IPS-18c (cell line): Measurements from ENCODE around the gene GALNT3.

Experiments
- H3K4me3 ChIP-seq: 2 replicates; pipeline ENCODE4 v1.7.0; 2013; ENCODE audit warnings: low read depth, mild to moderate bottlenecking, low read length, moderate library complexity; ENCODE audit not compliant: insufficient read depth
- H3K9me3 ChIP-seq: one replicate; pipeline ENCODE4 v1.6.1; 2013; ENCODE audit warnings: mild to moderate bottlenecking, low read length, moderate library complexity; ENCODE audit not compliant: control insufficient read depth, insufficient read depth

The GALNT3 gene

DNA sequence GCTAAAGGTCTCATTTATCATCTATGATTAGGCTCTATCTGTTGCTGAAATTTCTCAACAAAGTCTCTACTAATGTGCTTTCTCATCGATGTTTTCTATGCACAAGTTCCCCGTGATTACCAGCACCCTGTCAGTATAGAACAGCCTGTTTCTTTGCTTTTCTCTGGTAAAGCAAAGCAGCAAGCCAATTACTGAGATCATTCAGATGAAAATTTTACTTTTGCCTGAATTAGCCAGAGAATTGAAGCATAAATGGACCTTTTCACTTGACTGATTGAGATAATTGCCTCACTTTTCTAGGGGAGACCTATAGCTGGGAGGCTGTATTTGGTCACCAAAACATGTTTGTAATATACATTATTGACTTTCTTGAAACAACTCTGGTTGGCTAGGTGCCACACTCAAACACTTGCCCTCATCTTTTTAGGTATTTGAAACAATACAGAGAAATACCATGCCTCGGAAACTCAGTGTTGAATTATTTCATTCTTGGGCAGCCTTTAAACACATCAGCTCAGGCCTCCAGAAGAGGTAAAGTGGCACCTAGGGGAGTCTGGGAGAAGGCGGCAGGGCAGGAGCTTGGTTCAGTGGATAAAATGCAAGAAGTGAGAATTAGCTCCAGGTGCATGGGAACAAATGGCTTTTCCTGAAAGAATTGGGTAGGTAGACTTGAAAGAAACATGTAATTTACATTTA is 96.2 kb downstream of the GALNT3 start:
- Histone ChIP-seq H3K4me3 (no peak overlapping the region), H3K9me3 (no peaks in the 10 kb centered on the region)
